HCT116 (cell line): ENCODE measurements around the gene MOV10.

Experiments
- EZH2 ChIP-seq: fragments of 200-600 bp; sonication (generic); IDR thresholded peaks from 2 replicates; pipeline ENCODE4 v1.6.1; 2017; ENCODE audit warnings: antibody characterized with exemption, mixed run types
- EZH2phosphoT487 ChIP-seq: fragments of 200-600 bp; IDR thresholded peaks from 2 replicates; pipeline ENCODE4 v1.6.1; 2018; ENCODE audit warnings: antibody characterized with exemption, borderline replicate concordance
- POLR2A ChIP-seq: IDR thresholded peaks from 2 replicates; pipeline ENCODE4 v1.7.0; 2011; ENCODE audit warnings: borderline replicate concordance; ENCODE audit not compliant: insufficient read depth, insufficient read length; ENCODE audit errors: extremely low read depth
- RAD21 ChIP-seq: IDR thresholded peaks from 2 replicates; pipeline ENCODE4 v1.6.1; 2012; ENCODE audit warnings: low read depth, mild to moderate bottlenecking
- TCF7L2 ChIP-seq: IDR thresholded peaks from 2 replicates; pipeline ENCODE4 v1.7.0; 2011; ENCODE audit warnings: borderline replicate concordance, inconsistent platforms; ENCODE audit not compliant: insufficient read depth, insufficient read length; ENCODE audit errors: extremely low read depth
- TF ChIP-seq, protein P1 (sequence below), 3 experiments: fragments of 200-600 bp in 1 of 3; sonication (generic) in 1 of 3; IDR thresholded peaks in 2 of 3; conservative IDR thresholded peaks in 1 of 3; 2 replicates each; pipeline ENCODE4 v1.5.1; 2012 to 2017; ENCODE audit warnings: low read depth in 2 of 3, low read length in 2 of 3, antibody characterized with exemption in 1 of 3, borderline replicate concordance in 1 of 3, control low read depth in 1 of 3, mild to moderate bottlenecking in 1 of 3, mixed read lengths in 1 of 3, mixed run types in 1 of 3, moderate library complexity in 1 of 3; ENCODE audit not compliant: insufficient read depth in 1 of 3
- TF ChIP-seq, protein P2 (sequence below): IDR thresholded peaks from 2 replicates; pipeline ENCODE4 v1.6.1; 2012; ENCODE audit warnings: low read depth

DNA sequence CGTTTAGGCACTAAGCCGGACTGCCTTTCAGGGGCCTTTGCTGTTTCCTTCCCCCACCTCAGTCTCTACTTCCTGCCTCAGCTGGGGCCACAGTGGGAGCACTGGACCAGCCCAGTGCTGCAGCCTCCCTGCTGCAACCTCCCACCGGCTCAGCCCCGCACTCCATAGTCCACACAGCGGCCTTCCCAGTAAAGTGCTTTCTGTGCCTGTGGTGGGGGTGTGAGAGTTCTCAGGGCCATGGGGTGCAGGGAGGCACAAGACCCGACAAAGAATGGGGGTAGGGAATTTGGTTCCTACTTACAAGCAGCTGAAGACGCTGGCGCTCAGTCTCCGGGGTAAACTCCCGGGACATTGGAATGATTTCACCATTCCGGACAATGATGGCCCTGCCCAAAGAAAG, 37.2 kb downstream of the MOV10 start:
- TF ChIP-seq EZH2phosphoT487 (no peak), EZH2 (no peak), RAD21 (no peak), POLR2A (no peak), TCF7L2 (no peak)
- TF ChIP-seq, protein P1, sequence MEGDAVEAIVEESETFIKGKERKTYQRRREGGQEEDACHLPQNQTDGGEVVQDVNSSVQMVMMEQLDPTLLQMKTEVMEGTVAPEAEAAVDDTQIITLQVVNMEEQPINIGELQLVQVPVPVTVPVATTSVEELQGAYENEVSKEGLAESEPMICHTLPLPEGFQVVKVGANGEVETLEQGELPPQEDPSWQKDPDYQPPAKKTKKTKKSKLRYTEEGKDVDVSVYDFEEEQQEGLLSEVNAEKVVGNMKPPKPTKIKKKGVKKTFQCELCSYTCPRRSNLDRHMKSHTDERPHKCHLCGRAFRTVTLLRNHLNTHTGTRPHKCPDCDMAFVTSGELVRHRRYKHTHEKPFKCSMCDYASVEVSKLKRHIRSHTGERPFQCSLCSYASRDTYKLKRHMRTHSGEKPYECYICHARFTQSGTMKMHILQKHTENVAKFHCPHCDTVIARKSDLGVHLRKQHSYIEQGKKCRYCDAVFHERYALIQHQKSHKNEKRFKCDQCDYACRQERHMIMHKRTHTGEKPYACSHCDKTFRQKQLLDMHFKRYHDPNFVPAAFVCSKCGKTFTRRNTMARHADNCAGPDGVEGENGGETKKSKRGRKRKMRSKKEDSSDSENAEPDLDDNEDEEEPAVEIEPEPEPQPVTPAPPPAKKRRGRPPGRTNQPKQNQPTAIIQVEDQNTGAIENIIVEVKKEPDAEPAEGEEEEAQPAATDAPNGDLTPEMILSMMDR (IDR thresholded peaks at IDR 0.05 in 2 of 3, conservative IDR thresholded peaks at IDR 0.05 in 1 of 3; ENCODE audit: borderline replicate concordance in 1 of 3, insufficient read depth in 1 of 3, low read depth in 2 of 3, low read length in 2 of 3), result no peak
- TF ChIP-seq, protein P2, sequence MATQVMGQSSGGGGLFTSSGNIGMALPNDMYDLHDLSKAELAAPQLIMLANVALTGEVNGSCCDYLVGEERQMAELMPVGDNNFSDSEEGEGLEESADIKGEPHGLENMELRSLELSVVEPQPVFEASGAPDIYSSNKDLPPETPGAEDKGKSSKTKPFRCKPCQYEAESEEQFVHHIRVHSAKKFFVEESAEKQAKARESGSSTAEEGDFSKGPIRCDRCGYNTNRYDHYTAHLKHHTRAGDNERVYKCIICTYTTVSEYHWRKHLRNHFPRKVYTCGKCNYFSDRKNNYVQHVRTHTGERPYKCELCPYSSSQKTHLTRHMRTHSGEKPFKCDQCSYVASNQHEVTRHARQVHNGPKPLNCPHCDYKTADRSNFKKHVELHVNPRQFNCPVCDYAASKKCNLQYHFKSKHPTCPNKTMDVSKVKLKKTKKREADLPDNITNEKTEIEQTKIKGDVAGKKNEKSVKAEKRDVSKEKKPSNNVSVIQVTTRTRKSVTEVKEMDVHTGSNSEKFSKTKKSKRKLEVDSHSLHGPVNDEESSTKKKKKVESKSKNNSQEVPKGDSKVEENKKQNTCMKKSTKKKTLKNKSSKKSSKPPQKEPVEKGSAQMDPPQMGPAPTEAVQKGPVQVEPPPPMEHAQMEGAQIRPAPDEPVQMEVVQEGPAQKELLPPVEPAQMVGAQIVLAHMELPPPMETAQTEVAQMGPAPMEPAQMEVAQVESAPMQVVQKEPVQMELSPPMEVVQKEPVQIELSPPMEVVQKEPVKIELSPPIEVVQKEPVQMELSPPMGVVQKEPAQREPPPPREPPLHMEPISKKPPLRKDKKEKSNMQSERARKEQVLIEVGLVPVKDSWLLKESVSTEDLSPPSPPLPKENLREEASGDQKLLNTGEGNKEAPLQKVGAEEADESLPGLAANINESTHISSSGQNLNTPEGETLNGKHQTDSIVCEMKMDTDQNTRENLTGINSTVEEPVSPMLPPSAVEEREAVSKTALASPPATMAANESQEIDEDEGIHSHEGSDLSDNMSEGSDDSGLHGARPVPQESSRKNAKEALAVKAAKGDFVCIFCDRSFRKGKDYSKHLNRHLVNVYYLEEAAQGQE, result no peak
